Measurements from ENCODE around the gene SNPH.

SNPH gene

DNA sequence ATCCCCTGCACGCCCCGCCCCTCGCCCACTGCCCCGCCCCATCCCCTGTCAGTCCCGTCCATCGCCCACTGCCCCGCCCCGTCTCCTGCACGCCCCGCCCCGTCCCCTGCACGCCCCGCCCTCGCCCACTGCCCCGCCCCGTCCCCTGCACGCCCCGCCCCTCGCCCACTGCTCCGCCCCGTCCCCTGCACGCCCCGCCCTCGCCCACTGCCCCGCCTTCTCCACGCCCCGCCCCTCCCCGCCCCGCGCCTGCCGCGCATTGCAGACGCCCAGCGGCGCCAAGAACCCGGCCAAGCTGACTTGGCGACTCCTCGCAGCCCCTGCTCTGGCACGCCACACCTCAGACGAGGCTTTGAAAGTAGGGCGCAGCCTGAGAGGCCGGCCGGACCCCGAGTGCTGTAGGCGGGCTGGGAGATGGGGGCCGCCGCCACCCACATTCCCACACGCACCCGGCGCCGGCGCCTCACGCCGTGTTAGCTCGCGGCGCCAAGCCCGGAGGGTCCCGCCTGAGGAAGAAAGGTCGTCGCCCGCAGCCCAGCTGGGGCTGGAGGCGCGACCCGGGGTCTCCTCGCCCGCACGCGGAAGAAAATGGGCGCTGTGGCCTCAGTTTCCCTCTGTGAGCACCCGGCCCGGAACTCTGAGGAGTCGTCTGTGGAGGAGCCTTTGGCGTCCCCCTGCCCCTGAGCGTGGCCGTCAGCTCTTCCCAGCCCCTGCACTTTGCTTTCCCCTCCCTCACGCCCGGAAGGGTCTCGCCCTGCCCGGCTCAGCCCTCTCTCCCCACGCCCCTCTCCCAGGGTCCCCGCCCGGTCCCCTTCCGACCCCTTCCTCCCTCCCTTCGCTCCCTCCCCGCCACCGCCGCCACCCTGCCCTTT is 40.1 kb upstream of the SNPH start, which contains the start of gene RAD21L1:
TSS of gene RAD21L1 (plus strand) at position 262 of the 872 bp plus-strand sequence. CDS start 2,410 bp downstream, outside the sequence.
- Mint-ChIP-seq H3K4me1 (no peaks in the 10 kb centered on the region), H3K27me3 (ENCODE audit: low read depth) (peaks cover 44% of the 10 kb centered on the region), H3K9me3 (peaks cover 3% of the 10 kb centered on the region), H3K27ac (peak within 1 kb of the TSS in 1 of 3 experiments; percentile 57), H3K4me3 (peak within 1 kb of the TSS; percentile 84 to 88 (median 86)), H3K36me3 (ENCODE audit: low read depth) (no peaks in the 10 kb centered on the region)
- TF ChIP-seq, protein P1, sequence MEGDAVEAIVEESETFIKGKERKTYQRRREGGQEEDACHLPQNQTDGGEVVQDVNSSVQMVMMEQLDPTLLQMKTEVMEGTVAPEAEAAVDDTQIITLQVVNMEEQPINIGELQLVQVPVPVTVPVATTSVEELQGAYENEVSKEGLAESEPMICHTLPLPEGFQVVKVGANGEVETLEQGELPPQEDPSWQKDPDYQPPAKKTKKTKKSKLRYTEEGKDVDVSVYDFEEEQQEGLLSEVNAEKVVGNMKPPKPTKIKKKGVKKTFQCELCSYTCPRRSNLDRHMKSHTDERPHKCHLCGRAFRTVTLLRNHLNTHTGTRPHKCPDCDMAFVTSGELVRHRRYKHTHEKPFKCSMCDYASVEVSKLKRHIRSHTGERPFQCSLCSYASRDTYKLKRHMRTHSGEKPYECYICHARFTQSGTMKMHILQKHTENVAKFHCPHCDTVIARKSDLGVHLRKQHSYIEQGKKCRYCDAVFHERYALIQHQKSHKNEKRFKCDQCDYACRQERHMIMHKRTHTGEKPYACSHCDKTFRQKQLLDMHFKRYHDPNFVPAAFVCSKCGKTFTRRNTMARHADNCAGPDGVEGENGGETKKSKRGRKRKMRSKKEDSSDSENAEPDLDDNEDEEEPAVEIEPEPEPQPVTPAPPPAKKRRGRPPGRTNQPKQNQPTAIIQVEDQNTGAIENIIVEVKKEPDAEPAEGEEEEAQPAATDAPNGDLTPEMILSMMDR (IDR thresholded peaks at IDR 0.05; ENCODE audit: unreplicated experiment in 3 of 3), result no peak

DNA sequence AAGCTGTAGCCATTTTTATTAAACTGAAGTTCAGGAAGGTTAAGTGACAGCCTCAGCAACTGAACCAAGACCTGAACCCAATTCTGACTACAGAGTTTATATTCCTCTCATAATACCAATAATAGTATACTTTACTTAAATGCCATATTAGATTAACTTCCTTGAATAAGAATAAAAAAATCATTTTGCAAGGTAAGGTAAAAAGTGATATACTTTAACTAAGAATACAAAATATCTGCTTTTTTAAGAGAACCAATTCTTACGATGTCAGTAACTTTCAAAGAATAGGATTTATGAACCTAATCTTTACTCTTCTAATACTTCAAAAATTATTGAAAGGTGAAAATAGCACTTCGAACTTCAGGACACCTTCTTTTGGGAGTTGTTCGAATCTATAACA is 36.6 kb upstream of the SNPH start:
- Mint-ChIP-seq H3K9me3 (no peaks in the 10 kb centered on the region), H3K36me3 (ENCODE audit: low read depth) (no peaks in the 10 kb centered on the region), H3K27ac (no peak overlapping the region), H3K27me3 (ENCODE audit: low read depth) (peaks cover 40% of the 10 kb centered on the region), H3K4me1 (no peaks in the 10 kb centered on the region), H3K4me3 (no peak overlapping the region)
- TF ChIP-seq, protein P1 (IDR thresholded peaks at IDR 0.05; ENCODE audit: unreplicated experiment in 3 of 3), result no peak

DNA sequence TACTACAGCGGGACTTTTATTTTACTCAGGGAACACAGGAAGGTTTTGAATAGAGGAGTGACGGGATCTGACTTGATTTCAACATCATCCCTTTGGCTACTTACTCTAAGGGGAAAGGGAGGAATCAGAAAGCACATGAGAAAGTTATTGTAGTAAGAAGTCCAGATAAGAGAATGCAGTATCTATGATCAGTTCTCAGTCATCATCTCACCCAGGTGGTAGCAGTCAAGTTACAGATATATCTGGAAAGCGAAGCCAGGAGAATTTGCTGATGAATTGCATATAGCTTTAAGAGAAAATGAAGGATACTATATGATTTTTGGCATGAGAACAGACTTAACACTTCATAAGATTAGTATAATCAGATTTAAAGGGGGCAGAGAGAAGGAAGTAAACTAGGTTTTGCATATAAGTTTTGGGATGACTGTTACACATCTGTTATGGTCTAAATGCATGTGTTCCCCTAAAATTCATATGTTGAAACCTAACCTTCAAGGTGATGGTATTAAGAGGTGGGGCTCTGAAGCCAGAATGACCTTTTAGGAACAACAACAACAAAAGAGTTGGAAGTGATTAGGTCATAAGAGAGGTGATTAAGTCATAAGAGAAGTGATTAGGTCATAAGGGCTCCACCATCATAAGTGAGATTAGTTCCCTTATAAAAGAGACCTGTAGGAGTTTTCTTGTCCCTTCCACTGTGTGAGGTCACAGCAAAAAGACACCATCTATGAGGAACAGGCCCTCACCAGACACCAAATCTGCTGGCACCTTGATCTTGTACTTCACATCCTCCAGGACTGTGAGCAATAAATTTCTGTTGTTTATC is 33.6 kb upstream of the SNPH start:
- TF ChIP-seq, protein P1 (IDR thresholded peaks at IDR 0.05; ENCODE audit: unreplicated experiment in 3 of 3), result no peak
- H3K4me1 Mint-ChIP-seq, result no peaks in the 10 kb centered on the region

DNA sequence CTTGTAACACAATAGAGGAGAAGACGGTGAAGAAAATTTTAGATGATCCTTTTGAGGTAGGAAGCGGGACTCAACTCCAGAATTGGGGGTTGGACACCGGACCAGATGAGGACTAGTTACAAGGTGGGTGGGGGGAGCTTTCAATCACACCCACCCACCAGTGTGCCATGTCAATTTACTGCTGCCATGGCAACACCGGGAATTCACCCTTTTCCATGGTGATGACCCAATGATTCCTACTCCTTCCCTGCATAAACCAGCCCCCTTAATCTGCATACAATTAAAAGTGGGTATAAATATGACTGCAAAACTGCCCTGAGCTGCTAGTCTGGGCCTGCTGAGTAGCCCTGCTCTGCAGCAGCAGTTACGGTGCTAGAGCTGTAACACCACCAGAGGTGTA is 25.5 kb upstream of the SNPH start:
- TF ChIP-seq, protein P1 (IDR thresholded peaks at IDR 0.05; ENCODE audit: unreplicated experiment in 3 of 3), result no peak
- peaks cover 1% of the 10 kb centered on the region for H3K4me1 Mint-ChIP-seq

More for the DNA sequence above, 33.6 kb upstream of the SNPH start:
- no peak overlapping the region for H3K27ac Mint-ChIP-seq
- peaks cover 31% of the 10 kb centered on the region for H3K27me3 Mint-ChIP-seq (ENCODE audit: low read depth)
- no peak overlapping the region for H3K4me3 Mint-ChIP-seq
- H3K9me3 Mint-ChIP-seq, result no peaks in the 10 kb centered on the region
- no peaks in the 10 kb centered on the region for H3K36me3 Mint-ChIP-seq (ENCODE audit: low read depth)

DNA sequence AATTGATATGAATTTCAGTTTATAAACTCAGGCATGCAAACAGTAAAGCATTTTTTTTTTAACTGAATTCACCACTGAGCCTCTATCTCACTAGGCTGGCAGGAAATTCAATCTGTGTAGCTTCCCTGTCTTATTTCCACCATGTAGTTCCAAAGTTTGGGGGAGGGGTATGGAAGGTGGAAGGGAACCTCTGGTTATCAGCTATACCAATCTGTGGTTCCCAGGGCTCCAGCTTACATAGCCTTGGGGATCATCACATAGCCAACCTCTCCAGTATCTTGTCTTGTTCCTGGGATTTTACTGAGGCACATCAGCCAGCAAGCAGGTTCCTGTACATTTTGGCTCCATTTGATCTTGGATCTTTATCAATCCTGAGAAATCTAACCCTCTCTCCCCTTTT is 24.6 kb upstream of the SNPH start:
- Mint-ChIP-seq H3K4me1 (peaks cover 6% of the 10 kb centered on the region), H3K36me3 (ENCODE audit: low read depth) (no peaks in the 10 kb centered on the region), H3K27me3 (ENCODE audit: low read depth) (no peaks in the 10 kb centered on the region), H3K9me3 (no peaks in the 10 kb centered on the region), H3K27ac (no peak overlapping the region), H3K4me3 (no peak overlapping the region)
- TF ChIP-seq, protein P1 (IDR thresholded peaks at IDR 0.05; ENCODE audit: unreplicated experiment in 3 of 3), result no peak

More for the DNA sequence above, 25.5 kb upstream of the SNPH start:
- Mint-ChIP-seq H3K36me3 (ENCODE audit: low read depth) (no peaks in the 10 kb centered on the region), H3K4me3 (no peak overlapping the region), H3K27me3 (ENCODE audit: low read depth) (peaks cover 5% of the 10 kb centered on the region), H3K27ac (no peak overlapping the region), H3K9me3 (no peaks in the 10 kb centered on the region)

All from nephron (organoid).